GM12891 (cell line): ENCODE measurements around the gene ITGA1.

Experiments used
- POLR2A ChIP-seq: IDR thresholded peaks from 2 replicates; pipeline ENCODE4 v1.6.1; 2011; ENCODE audit warnings: low read depth, low read length, control low read depth
- POLR2AphosphoS5 ChIP-seq: IDR thresholded peaks from 2 replicates; pipeline ENCODE4 v1.6.1; 2011; ENCODE audit warnings: low read depth, low read length, control low read depth
- SPI1 ChIP-seq: IDR thresholded peaks from 2 replicates; pipeline ENCODE4 v1.6.1; 2011; ENCODE audit warnings: low read depth, low read length, control low read depth

GRCh38 chr5:52838326-52839015 is 50.8 kb downstream of the ITGA1 start:
- TF ChIP-seq POLR2A (no peak), POLR2AphosphoS5 (no peak), SPI1 (no peak)
